Activated CD8-positive, alpha-beta T cell treated with anti-CD3 and anti-CD28 coated beads, Interleukin-2, amount 10 ng/mL, durations not matched to agents 7 days and 5 days (primary cell): ENCODE results near the gene FIS1. TPM values are rescaled to one million over a fixed set of nuclear protein-coding genes. Genes with fewer than 3 reads are reported as not detected.

ENCODE experiments used
- ATAC-seq: fragments of 150-1000 bp; cut with Tn5 transposase; one replicate; pipeline ENCODE4 v1.10.0; 2021; ENCODE audit warnings: moderate library complexity
- CTCF ChIA-PET: fragments of 350-600 bp; sonication (Branson Sonifier 250); formaldehyde crosslinking; loops from one replicate; lab custom pipeline; 2021; ENCODE audit warnings: antibody characterized with exemption; lab: Charles Lee
- POLR2A ChIA-PET: fragments of 350-600 bp; sonication (Branson Sonifier 250); formaldehyde crosslinking; loops from one replicate; lab custom pipeline; 2021; ENCODE audit warnings: antibody characterized with exemption; lab: Charles Lee
- DNase-seq: peaks from one replicate; pipeline ENCODE4 v3.0.0-alpha.2; 2020
- H3K27ac Mint-ChIP-seq: one replicate; pipeline ENCODE4 v1.8.0; 2021; ENCODE audit warnings: mild to moderate bottlenecking, mixed read lengths
- H3K27me3 Mint-ChIP-seq: one replicate; pipeline ENCODE4 v1.8.0; 2021; ENCODE audit warnings: low read depth, mixed read lengths
- H3K36me3 Mint-ChIP-seq: one replicate; pipeline ENCODE4 v1.8.0; 2021; ENCODE audit warnings: low read depth, mixed read lengths
- H3K4me1 Mint-ChIP-seq: one replicate; pipeline ENCODE4 v1.8.0; 2021; ENCODE audit warnings: low read depth, mixed read lengths
- H3K4me3 Mint-ChIP-seq: one replicate; pipeline ENCODE4 v1.8.0; 2021; ENCODE audit warnings: mild to moderate bottlenecking, mixed read lengths
- H3K9me3 Mint-ChIP-seq: one replicate; pipeline ENCODE4 v1.8.0; 2022; ENCODE audit warnings: mixed read lengths; ENCODE audit not compliant: insufficient read depth
- total RNA-seq, 2 experiments: library from RNA; stranded (reverse); gene quantifications; one replicate each; pipeline ENCODE4 v1.2.3, GENCODE V29; 2021

The FIS1 gene
- total RNA-seq, 2 experiments from 2014 or later, result 103 to 108 TPM

GRCh38 chr7:101251871-101252659 is 7.2 kb upstream of the FIS1 start:
- Mint-ChIP-seq H3K27ac (peak overlapping the region; percentile 98), H3K4me1 (peaks cover 31% of the 10 kb centered on the region), H3K27me3 (no peaks in the 10 kb centered on the region), H3K9me3 (no peaks in the 10 kb centered on the region), H3K4me3 (peak overlapping the region; percentile 100), H3K36me3 (peaks cover 25% of the 10 kb centered on the region)
- DNase-seq, result peak; percentile 99
- POLR2A ChIA-PET, result interaction anchor here (1.0 to 3.2 kb wide), 6 partner anchors 8 to 166 kb away, joined by 3 to 16 read pairs (median 4); partner anchors contain the start of genes PLOD3, TRIM56 and ZNHIT1
- peak; percentile 100 for ATAC-seq
- CTCF ChIA-PET, result interaction anchor here (1.0 to 4.3 kb wide), 7 partner anchors 8 to 107 kb away, joined by 3 to 32 read pairs (median 8); partner anchors contain the start of genes FIS1, IFT22, PLOD3 and ZNHIT1

- H3K4me1 Mint-ChIP-seq, result peaks cover 38% of the 10 kb centered on the region
- no peak for ATAC-seq
- peak overlapping the region; percentile 100 for H3K4me3 Mint-ChIP-seq
- POLR2A ChIA-PET, result no interaction called here
- H3K9me3 Mint-ChIP-seq, result no peaks in the 10 kb centered on the region
- no peaks in the 10 kb centered on the region for H3K27me3 Mint-ChIP-seq
- H3K36me3 Mint-ChIP-seq, result peaks cover 33% of the 10 kb centered on the region
- H3K27ac Mint-ChIP-seq, result no peak overlapping the region
- CTCF ChIA-PET, result no interaction called here
- DNase-seq, result no peak
Observed at GRCh38 chr7:101250324-101250723, 5.4 kb upstream of the FIS1 start.

- DNase-seq, result no peak
- no peak overlapping the region for H3K27ac Mint-ChIP-seq
- H3K36me3 Mint-ChIP-seq, result peaks cover 42% of the 10 kb centered on the region
- ChIA-PET POLR2A (no interaction called here), CTCF (no interaction called here)
- ATAC-seq, result no peak
- H3K4me1 Mint-ChIP-seq, result peaks cover 53% of the 10 kb centered on the region
- H3K9me3 Mint-ChIP-seq, result no peaks in the 10 kb centered on the region
- no peaks in the 10 kb centered on the region for H3K27me3 Mint-ChIP-seq
- no peak overlapping the region for H3K4me3 Mint-ChIP-seq
Observed at GRCh38 chr7:101248276-101248675, 3.4 kb upstream of the FIS1 start.

- CTCF ChIA-PET, result interaction anchor here (1.1 to 4.6 kb wide), 8 partner anchors 9 to 219 kb away, joined by 3 to 64 read pairs (median 14); partner anchors contain the start of genes PLOD3 and ZNHIT1
- Mint-ChIP-seq H3K36me3 (peaks cover 33% of the 10 kb centered on the region), H3K4me3 (peak overlapping the region; percentile 93), H3K9me3 (no peaks in the 10 kb centered on the region), H3K27ac (peak overlapping the region; percentile 97), H3K27me3 (no peaks in the 10 kb centered on the region), H3K4me1 (peaks cover 37% of the 10 kb centered on the region)
- POLR2A ChIA-PET, result interaction anchor here (0.6 to 2.5 kb wide), 4 partner anchors 10 to 81 kb away, joined by 3 to 20 read pairs (median 4); partner anchors contain the start of genes PLOD3 and ZNHIT1
- DNase-seq (no peak), ATAC-seq (no peak)
Observed at GRCh38 chr7:101245147-101245668, 327 bp upstream of the FIS1 start.

- H3K4me3 Mint-ChIP-seq, result peak overlapping the region; percentile 93
- H3K27me3 Mint-ChIP-seq, result no peaks in the 10 kb centered on the region
- ChIA-PET POLR2A (interaction anchor here (0.9 to 2.5 kb wide), 6 partner anchors 8 to 369 kb away, joined by 3 to 20 read pairs (median 4); partner anchors contain the start of genes IFT22, PLOD3, SRRT and ZNHIT1), CTCF (interaction anchor here (0.8 to 4.6 kb wide), 15 partner anchors 9 to 354 kb away, joined by 3 to 64 read pairs (median 5); partner anchors contain the start of genes ACHE, PLOD3, UFSP1 and ZNHIT1)
- DNase-seq (no peak), ATAC-seq (no peak)
- peaks cover 29% of the 10 kb centered on the region for H3K36me3 Mint-ChIP-seq
- peaks cover 36% of the 10 kb centered on the region for H3K4me1 Mint-ChIP-seq
- H3K9me3 Mint-ChIP-seq, result no peaks in the 10 kb centered on the region
- H3K27ac Mint-ChIP-seq, result peak overlapping the region; percentile 97
Observed at GRCh38 chr7:101243646-101244374, 1.1 kb downstream of the FIS1 start.

GRCh38 chr7:101241443-101242349 is 3.2 kb downstream of the FIS1 start:
- ATAC-seq (no peak), DNase-seq (no peak)
- H3K27me3 Mint-ChIP-seq, result no peaks in the 10 kb centered on the region
- CTCF ChIA-PET, result interaction anchor here (0.6 to 4.6 kb wide), 3 partner anchors 23 to 98 kb away, joined by 4 to 64 read pairs (median 29); partner anchors contain the start of genes PLOD3 and ZNHIT1
- H3K4me3 Mint-ChIP-seq, result no peak overlapping the region
- peaks cover 19% of the 10 kb centered on the region for H3K36me3 Mint-ChIP-seq
- peaks cover 31% of the 10 kb centered on the region for H3K4me1 Mint-ChIP-seq
- no peak overlapping the region for H3K27ac Mint-ChIP-seq
- no peaks in the 10 kb centered on the region for H3K9me3 Mint-ChIP-seq
- POLR2A ChIA-PET, result interaction anchor here (0.6 to 1.0 kb wide), 2 partner anchors 24 to 843 kb away, joined by 3 to 4 read pairs; partner anchors contain the start of genes PLOD3 and ZNHIT1

GRCh38 chr7:101241015-101241363 is 3.9 kb downstream of the FIS1 start:
- no peaks in the 10 kb centered on the region for H3K9me3 Mint-ChIP-seq
- peaks cover 18% of the 10 kb centered on the region for H3K36me3 Mint-ChIP-seq
- DNase-seq (no peak), ATAC-seq (no peak)
- no peak overlapping the region for H3K4me3 Mint-ChIP-seq
- no peak overlapping the region for H3K27ac Mint-ChIP-seq
- peaks cover 31% of the 10 kb centered on the region for H3K4me1 Mint-ChIP-seq
- CTCF ChIA-PET, result interaction anchor here (0.6 to 4.6 kb wide), 2 partner anchors 22 to 43 kb away, joined by 4 to 64 read pairs; partner anchors contain the start of genes PLOD3 and ZNHIT1
- H3K27me3 Mint-ChIP-seq, result no peaks in the 10 kb centered on the region
- POLR2A ChIA-PET, result interaction anchor here (1.0 kb wide), 1 partner anchor 23 kb away, joined by 4 read pairs; the partner anchor contains the start of genes PLOD3 and ZNHIT1

GRCh38 chr7:101240226-101241014 is 4.5 kb downstream of the FIS1 start:
- ChIA-PET CTCF (no interaction called here), POLR2A (interaction anchor here (1.0 kb wide), 1 partner anchor 23 kb away, joined by 4 read pairs; the partner anchor contains the start of genes PLOD3 and ZNHIT1)
- Mint-ChIP-seq H3K27me3 (no peaks in the 10 kb centered on the region), H3K27ac (no peak overlapping the region), H3K9me3 (no peaks in the 10 kb centered on the region), H3K4me1 (peaks cover 25% of the 10 kb centered on the region), H3K36me3 (peaks cover 13% of the 10 kb centered on the region), H3K4me3 (no peak overlapping the region)
- no peak for ATAC-seq
- DNase-seq, result no peak

GRCh38 chr7:101239951-101240220 is 5.0 kb downstream of the FIS1 start:
- H3K27ac Mint-ChIP-seq, result no peak overlapping the region
- no peak overlapping the region for H3K4me3 Mint-ChIP-seq
- DNase-seq (no peak), ATAC-seq (no peak)
- peaks cover 8% of the 10 kb centered on the region for H3K36me3 Mint-ChIP-seq
- ChIA-PET POLR2A (no interaction called here), CTCF (no interaction called here)
- no peaks in the 10 kb centered on the region for H3K27me3 Mint-ChIP-seq
- H3K9me3 Mint-ChIP-seq, result no peaks in the 10 kb centered on the region
- peaks cover 20% of the 10 kb centered on the region for H3K4me1 Mint-ChIP-seq

GRCh38 chr7:101239191-101239950 is 5.5 kb downstream of the FIS1 start:
- no peak for ATAC-seq
- CTCF ChIA-PET, result no interaction called here
- POLR2A ChIA-PET, result no interaction called here

More at GRCh38 chr7:101239191-101239950, 5.5 kb downstream of the FIS1 start:
- Mint-ChIP-seq H3K27me3 (no peaks in the 10 kb centered on the region), H3K4me3 (no peak overlapping the region), H3K36me3 (peaks cover 8% of the 10 kb centered on the region), H3K27ac (no peak overlapping the region), H3K4me1 (peaks cover 17% of the 10 kb centered on the region), H3K9me3 (no peaks in the 10 kb centered on the region)
- no peak for DNase-seq
